ENCODE results near the gene DNM3. TPM values are rescaled to one million over a fixed set of nuclear protein-coding genes. Genes with fewer than 3 reads are reported as not detected.

Gene DNM3
- total RNA-seq, 1 experiment from 2014 or later = 2.7 TPM

GRCh38 chr1:171898941-171899340 lies 57.6 kb downstream of the DNM3 start:
- Histone ChIP-seq H3K27me3 (ENCODE audit: insufficient read depth, low read length) (no peaks in the 10 kb centered on the region), H3K4ac (ENCODE audit: low read depth, low read length) (no peak overlapping the region), H2BK15ac (ENCODE audit: low read depth, low read length) (no peak overlapping the region), H3K79me1 (ENCODE audit: insufficient read depth, low read depth, low read length, poor library complexity, severe bottlenecking) (no peaks in the 10 kb centered on the region), H3K4me2 (ENCODE audit: insufficient read depth, insufficient read length, low read length) (no peak overlapping the region), H2BK12ac (ENCODE audit: insufficient read length, low read depth, low read length) (no peak overlapping the region), H4K8ac (replicated peaks; ENCODE audit: insufficient read length, low read depth, low read length) (no peak overlapping the region), H3K79me2 (ENCODE audit: insufficient read depth, low read length) (no peaks in the 10 kb centered on the region), H2BK20ac (ENCODE audit: low read depth, low read length, poor library complexity, severe bottlenecking) (no peak overlapping the region), H3K27ac (ENCODE audit: insufficient read length, low read depth, low read length) (no peak overlapping the region), H4K20me1 (ENCODE audit: control insufficient read depth, insufficient read depth, insufficient read length) (no peaks in the 10 kb centered on the region), H3K23ac (ENCODE audit: insufficient read length, low read depth, low read length) (no peak overlapping the region), H2BK120ac (ENCODE audit: low read depth, low read length, poor library complexity, severe bottlenecking) (no peak overlapping the region), H3K56ac (ENCODE audit: insufficient read length, low read depth, low read length) (no peak overlapping the region), H3K18ac (ENCODE audit: insufficient read length, low read depth, low read length) (peak overlapping the region; percentile 66), H2AK5ac (ENCODE audit: insufficient read length, low read length) (no peak overlapping the region), H3T11ph (ENCODE audit: low read length) (no peak overlapping the region), H2AFZ (ENCODE audit: low read length) (peak overlapping the region; percentile 5), H3K23me2 (ENCODE audit: insufficient read length, low read depth, low read length, poor library complexity, severe bottlenecking) (no peaks in the 10 kb centered on the region), H2BK5ac (ENCODE audit: insufficient read length, low read length) (no peak overlapping the region), H4K5ac (ENCODE audit: insufficient read length, low read depth, low read length) (no peak overlapping the region), H4K91ac (ENCODE audit: insufficient read length, low read depth, low read length) (no peak overlapping the region), H3K4me1 (ENCODE audit: insufficient read depth, low read length) (peaks cover 6% of the 10 kb centered on the region), H3K9me3 (ENCODE audit: control insufficient read depth, low read depth, low read length) (no peaks in the 10 kb centered on the region), H3K14ac (ENCODE audit: insufficient read depth, low read length) (peak overlapping the region; percentile 28; the same call in 1 of the 2 replicates), H3K9ac (ENCODE audit: extremely low read depth, insufficient read length, low read length) (no peak overlapping the region)
- peak overlapping the region; percentile 81 to 86 (median 84) for H3K27ac Mint-ChIP-seq
- no peaks in the 10 kb centered on the region for H3K27me3 Mint-ChIP-seq (ENCODE audit: low read depth)
- peaks cover 0 to 3% of the 10 kb centered on the region in 2 experiments; a peak in 2 of 5 replicates for H3K9me3 Mint-ChIP-seq
- WGBS (ENCODE audit: extremely low coverage, insufficient read length, low lambda C conversion rate) = no CpG with 5 or more reads among the region's 9 CpGs
- H3K36me3 Mint-ChIP-seq (ENCODE audit: insufficient read depth in 1 of 3, low read depth in 3 of 3) = peaks cover 0 to 4% (median 3%) of the 10 kb centered on the region in 3 experiments; a peak in 3 of 7 replicates
- no peak overlapping the region for H3K4me3 Mint-ChIP-seq
- DNase-seq = peak; percentile 64
- TF ChIP-seq CTCF (conservative IDR thresholded peaks at IDR 0.05) = no peak
- H3K4me1 Mint-ChIP-seq = peaks cover 20 to 24% of the 10 kb centered on the region in 2 experiments
